K562 (cell line): ENCODE measurements around the gene CDC45. TPM values are rescaled to one million over a fixed set of nuclear protein-coding genes. Genes with fewer than 3 reads are reported as not detected.

Experiments used
- NFXL1 ChIP-seq: fragments of 450-650 bp; formaldehyde crosslinking; IDR thresholded peaks from 2 replicates; pipeline ENCODE4 v1.4.0; 2021; ENCODE audit warnings: mild to moderate bottlenecking
- NR3C1 ChIP-seq: sonication (generic); formaldehyde crosslinking; IDR thresholded peaks from 2 replicates; pipeline ENCODE4 v1.8.1; 2022; ENCODE audit warnings: missing genetic modification reagents
- PURB ChIP-seq: sonication (generic); formaldehyde crosslinking; IDR thresholded peaks from 2 replicates; pipeline ENCODE4 v1.9.0; 2021; ENCODE audit warnings: low read depth, mild to moderate bottlenecking, missing genetic modification reagents
- PYGO2 ChIP-seq: fragments of 450-650 bp; IDR thresholded peaks from 2 replicates; pipeline ENCODE4 v1.6.1; 2016; ENCODE audit warnings: mild to moderate bottlenecking, missing genetic modification characterization, moderate library complexity, missing compliant biosample characterization
- RBBP5 ChIP-seq: fragments of 200-600 bp; sonication (generic); IDR thresholded peaks from 2 replicates; pipeline ENCODE4 v1.6.1; 2012; ENCODE audit warnings: borderline replicate concordance, mild to moderate bottlenecking, low read length, control low read depth, inconsistent platforms; ENCODE audit not compliant: insufficient read depth, poor library complexity, severe bottlenecking
- ZNF696 ChIP-seq: fragments of 250-450 bp; sonication (Bioruptor Pico); conservative IDR thresholded peaks from 2 replicates; pipeline ENCODE4 v1.4.0; 2020; ENCODE audit warnings: mild to moderate bottlenecking, moderate library complexity
- polyA plus RNA-seq, 8 experiments: library from polyadenylated mRNA; depleted of rRNA in 4 of 8; stranded (reverse) in 5 of 8; unstranded in 3 of 8; fragments of >200 nt; fragmentation: Nextera tagmentation in 2 of 8; fragmentation: Illumina TruSeq in 1 of 8; extraction: Ambion mirVana in 2 of 8; extraction: Trizol in 1 of 8; gene quantifications; 2 replicates each; pipeline versions ENCODE4 v1.2.1 to v1.2.3, GENCODE V29; 2011 to 2014; ENCODE audit warnings: inconsistent platforms in 1 of 8, missing spikeins in 1 of 8
- total RNA-seq, 7 experiments: library from RNA; depleted of rRNA in 6 of 7; stranded (reverse); fragments of >200 nt in 6 of 7; fragmentation: Illumina TruSeq in 2 of 7; extraction: Trizol in 2 of 7; gene quantifications; 2 replicates each; pipeline versions ENCODE4 v1.2.1 to v1.2.3, GENCODE V29; 2011 to 2021; ENCODE audit warnings: low replicate concordance in 1 of 7
- TF ChIP-seq, protein P1 (sequence below): sonication (generic); formaldehyde crosslinking; IDR thresholded peaks from 2 replicates; pipeline ENCODE4 v1.8.0; 2022; ENCODE audit warnings: mild to moderate bottlenecking, missing genetic modification reagents
- TF ChIP-seq, protein P2 (sequence below), 2 experiments: fragments of 450-650 bp in 1 of 2; sonication (generic) in 1 of 2; formaldehyde crosslinking in 1 of 2; IDR thresholded peaks; 2 replicates each; pipeline versions ENCODE4 v1.7.1 to v1.9.0; 2016 to 2022; ENCODE audit warnings: inconsistent platforms in 1 of 2, mild to moderate bottlenecking in 1 of 2, missing genetic modification reagents in 1 of 2

CDC45 gene
- total and polyA plus RNA-seq, 9 of the 15 experiments (the other 6 are each of a cell fraction or from before 2014, with no cell fraction given), result 251 to 580 (median 410) TPM

GRCh38 chr22:19520566-19521305, 41.0 kb downstream of the CDC45 start (continued):
- TF ChIP-seq PYGO2 (tag) (no peak), ZNF696 (no peak), PURB (CRISPR knock-in tag) (peak; percentile 3; the same call in 1 of the 2 replicates), NFXL1 (no peak), RBBP5 (peak; percentile 45), NR3C1 (0 out of 2 replicates have a peak, but pooled peaks have one; percentile 66)
- TF ChIP-seq, protein P1, sequence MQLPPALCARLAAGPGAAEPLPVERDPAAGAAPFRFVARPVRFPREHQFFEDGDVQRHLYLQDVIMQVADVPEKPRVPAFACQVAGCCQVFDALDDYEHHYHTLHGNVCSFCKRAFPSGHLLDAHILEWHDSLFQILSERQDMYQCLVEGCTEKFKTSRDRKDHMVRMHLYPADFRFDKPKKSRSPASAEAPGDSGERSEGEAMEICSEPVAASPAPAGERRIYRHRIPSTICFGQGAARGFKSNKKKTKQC (CRISPR knock-in tag), result peak; percentile 12; the same call in 1 of the 2 replicates
- TF ChIP-seq, protein P2, sequence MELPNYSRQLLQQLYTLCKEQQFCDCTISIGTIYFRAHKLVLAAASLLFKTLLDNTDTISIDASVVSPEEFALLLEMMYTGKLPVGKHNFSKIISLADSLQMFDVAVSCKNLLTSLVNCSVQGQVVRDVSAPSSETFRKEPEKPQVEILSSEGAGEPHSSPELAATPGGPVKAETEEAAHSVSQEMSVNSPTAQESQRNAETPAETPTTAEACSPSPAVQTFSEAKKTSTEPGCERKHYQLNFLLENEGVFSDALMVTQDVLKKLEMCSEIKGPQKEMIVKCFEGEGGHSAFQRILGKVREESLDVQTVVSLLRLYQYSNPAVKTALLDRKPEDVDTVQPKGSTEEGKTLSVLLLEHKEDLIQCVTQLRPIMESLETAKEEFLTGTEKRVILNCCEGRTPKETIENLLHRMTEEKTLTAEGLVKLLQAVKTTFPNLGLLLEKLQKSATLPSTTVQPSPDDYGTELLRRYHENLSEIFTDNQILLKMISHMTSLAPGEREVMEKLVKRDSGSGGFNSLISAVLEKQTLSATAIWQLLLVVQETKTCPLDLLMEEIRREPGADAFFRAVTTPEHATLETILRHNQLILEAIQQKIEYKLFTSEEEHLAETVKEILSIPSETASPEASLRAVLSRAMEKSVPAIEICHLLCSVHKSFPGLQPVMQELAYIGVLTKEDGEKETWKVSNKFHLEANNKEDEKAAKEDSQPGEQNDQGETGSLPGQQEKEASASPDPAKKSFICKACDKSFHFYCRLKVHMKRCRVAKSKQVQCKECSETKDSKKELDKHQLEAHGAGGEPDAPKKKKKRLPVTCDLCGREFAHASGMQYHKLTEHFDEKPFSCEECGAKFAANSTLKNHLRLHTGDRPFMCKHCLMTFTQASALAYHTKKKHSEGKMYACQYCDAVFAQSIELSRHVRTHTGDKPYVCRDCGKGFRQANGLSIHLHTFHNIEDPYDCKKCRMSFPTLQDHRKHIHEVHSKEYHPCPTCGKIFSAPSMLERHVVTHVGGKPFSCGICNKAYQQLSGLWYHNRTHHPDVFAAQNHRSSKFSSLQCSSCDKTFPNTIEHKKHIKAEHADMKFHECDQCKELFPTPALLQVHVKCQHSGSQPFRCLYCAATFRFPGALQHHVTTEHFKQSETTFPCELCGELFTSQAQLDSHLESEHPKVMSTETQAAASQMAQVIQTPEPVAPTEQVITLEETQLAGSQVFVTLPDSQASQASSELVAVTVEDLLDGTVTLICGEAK (IDR thresholded peaks at IDR 0.05), result no peak
- TF ChIP-seq, protein P2 (CRISPR knock-in tag; IDR thresholded peaks at IDR 0.05), result 0 out of 2 replicates have a peak, but pooled peaks have one; percentile 16
